Osteocyte (in vitro differentiated cells): ENCODE results near the gene IPPK. TPM values are rescaled to one million over a fixed set of nuclear protein-coding genes. Genes with fewer than 3 reads are reported as not detected.

Source experiments
- DNase-seq: peaks from one replicate; pipeline ENCODE4 v3.0.0; 2021; ENCODE audit warnings: mixed read lengths; ENCODE audit not compliant: unreplicated experiment; ENCODE audit errors: extremely low spot score
- H3K27ac Mint-ChIP-seq: one replicate; pipeline ENCODE4 v1.8.0; 2021; ENCODE audit warnings: mild to moderate bottlenecking, mixed read lengths; ENCODE audit not compliant: unreplicated experiment
- H3K27me3 Mint-ChIP-seq: one replicate; pipeline ENCODE4 v1.8.0; 2021; ENCODE audit warnings: mixed read lengths; ENCODE audit not compliant: unreplicated experiment
- H3K36me3 Mint-ChIP-seq: one replicate; pipeline ENCODE4 v1.8.0; 2021; ENCODE audit warnings: mixed read lengths; ENCODE audit not compliant: unreplicated experiment
- H3K4me1 Mint-ChIP-seq: one replicate; pipeline ENCODE4 v1.8.0; 2021; ENCODE audit warnings: mixed read lengths; ENCODE audit not compliant: unreplicated experiment
- H3K4me3 Mint-ChIP-seq: one replicate; pipeline ENCODE4 v1.8.0; 2021; ENCODE audit warnings: mild to moderate bottlenecking, moderate library complexity, mixed read lengths; ENCODE audit not compliant: unreplicated experiment
- H3K9me3 Mint-ChIP-seq: one replicate; pipeline ENCODE4 v1.8.0; 2021; ENCODE audit warnings: mixed read lengths; ENCODE audit not compliant: unreplicated experiment
- CTCF ChIP-seq: fragments of 200-600 bp; sonication (generic); IDR thresholded peaks from 2 replicates; pipeline ENCODE4 v1.5.0; 2021; ENCODE audit warnings: antibody characterized with exemption, mild to moderate bottlenecking, moderate library complexity
- total RNA-seq: library from RNA; stranded (reverse); gene quantifications from 2 replicates; pipeline ENCODE4 v1.2.1, GENCODE V29; 2021

Gene IPPK
- total RNA-seq, 1 donor from 2014 or later, result 6.4 TPM

DNA sequence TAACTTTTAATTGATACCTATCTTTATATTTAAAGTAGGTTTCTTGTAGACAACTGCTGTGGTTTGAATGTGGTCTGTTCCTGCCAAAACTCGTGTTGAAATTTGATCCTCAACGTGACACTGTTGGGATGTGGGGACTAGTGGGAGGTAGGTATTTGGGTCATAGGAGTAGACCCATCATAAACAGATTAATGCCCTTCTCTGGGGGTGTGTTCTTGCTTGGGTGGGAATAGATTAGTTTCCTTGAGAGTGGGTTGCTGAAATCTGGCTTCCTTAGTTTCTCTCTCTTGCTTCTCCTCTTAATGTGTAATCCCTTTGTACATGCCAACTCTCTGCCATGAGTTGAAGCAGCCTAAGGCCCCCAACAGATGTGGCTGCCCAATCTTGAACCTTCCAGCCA, 34.6 kb upstream of the IPPK start:
- Mint-ChIP-seq H3K27ac (no peak overlapping the region), H3K4me3 (no peak overlapping the region), H3K9me3 (peaks cover 8% of the 10 kb centered on the region), H3K36me3 (no peaks in the 10 kb centered on the region), H3K4me1 (no peaks in the 10 kb centered on the region), H3K27me3 (no peaks in the 10 kb centered on the region)
- no peak for TF ChIP-seq CTCF
- DNase-seq, result no peak

DNA sequence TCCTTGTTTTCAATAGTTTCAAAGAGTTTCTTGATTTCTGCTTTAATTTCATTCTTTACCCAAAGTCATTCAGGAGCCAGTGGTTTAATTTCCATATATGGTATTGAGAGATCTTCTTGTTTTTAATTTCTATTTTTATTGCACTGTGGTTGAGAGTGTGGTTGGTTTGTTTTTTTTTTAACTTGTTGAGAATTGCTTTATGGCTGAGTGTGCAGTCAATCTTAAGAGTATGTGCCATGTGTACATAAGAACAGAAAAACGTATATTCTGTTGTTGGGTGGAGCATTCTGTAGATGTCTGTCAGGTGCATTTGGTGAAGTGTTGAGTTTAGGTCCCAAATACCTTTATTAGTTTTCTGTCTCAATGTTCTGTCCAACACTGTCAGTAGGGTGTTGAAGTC, 26.7 kb upstream of the IPPK start:
- peaks cover 53% of the 10 kb centered on the region for H3K9me3 Mint-ChIP-seq
- H3K36me3 Mint-ChIP-seq, result no peaks in the 10 kb centered on the region
- no peaks in the 10 kb centered on the region for H3K27me3 Mint-ChIP-seq

DNA sequence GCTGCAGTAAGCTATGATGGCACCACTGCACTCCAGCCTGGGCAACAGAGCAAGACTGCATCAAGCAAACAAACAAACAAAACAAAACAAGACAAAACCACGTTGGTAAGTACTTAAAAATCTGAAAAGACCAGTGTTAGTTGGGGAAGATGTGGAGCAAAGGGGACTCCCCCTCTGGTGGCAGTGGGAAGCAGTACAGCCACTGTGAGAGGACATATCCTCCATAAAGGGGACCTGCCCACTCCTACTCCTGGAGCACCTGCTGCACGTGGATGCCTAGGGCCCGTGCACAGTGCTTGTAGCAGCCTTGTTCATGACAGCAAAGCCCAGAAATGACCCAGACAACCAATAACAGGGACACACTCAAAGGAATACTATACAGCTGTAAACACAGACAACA, 17.0 kb upstream of the IPPK start:
- no peak for TF ChIP-seq CTCF
- no peak overlapping the region for H3K4me3 Mint-ChIP-seq
- peak; percentile 46 for DNase-seq
- no peaks in the 10 kb centered on the region for H3K27me3 Mint-ChIP-seq
- H3K36me3 Mint-ChIP-seq, result no peaks in the 10 kb centered on the region
- H3K27ac Mint-ChIP-seq, result no peak overlapping the region
- no peaks in the 10 kb centered on the region for H3K4me1 Mint-ChIP-seq
- H3K9me3 Mint-ChIP-seq, result peaks cover 11% of the 10 kb centered on the region

More for the DNA sequence above, 26.7 kb upstream of the IPPK start:
- TF ChIP-seq CTCF, result no peak
- DNase-seq, result no peak
- H3K27ac Mint-ChIP-seq, result no peak overlapping the region
- no peaks in the 10 kb centered on the region for H3K4me1 Mint-ChIP-seq
- H3K4me3 Mint-ChIP-seq, result no peak overlapping the region

GRCh38 chr9:92685022-92685421, 15.1 kb upstream of the IPPK start:
- Mint-ChIP-seq H3K36me3 (no peaks in the 10 kb centered on the region), H3K27ac (no peak overlapping the region), H3K9me3 (peaks cover 2% of the 10 kb centered on the region), H3K4me1 (no peaks in the 10 kb centered on the region), H3K4me3 (no peak overlapping the region), H3K27me3 (no peaks in the 10 kb centered on the region)
- DNase-seq, result peak; percentile 59
- TF ChIP-seq CTCF, result no peak

- no peak overlapping the region for H3K4me3 Mint-ChIP-seq
- H3K9me3 Mint-ChIP-seq, result no peaks in the 10 kb centered on the region
- H3K4me1 Mint-ChIP-seq, result no peaks in the 10 kb centered on the region
- no peaks in the 10 kb centered on the region for H3K27me3 Mint-ChIP-seq
- no peaks in the 10 kb centered on the region for H3K36me3 Mint-ChIP-seq
- DNase-seq, result peak; percentile 80
- H3K27ac Mint-ChIP-seq, result no peak overlapping the region
- TF ChIP-seq CTCF, result no peak
Observed at GRCh38 chr9:92682269-92682668, 12.3 kb upstream of the IPPK start.
